ENCODE results near the gene ACTL9. TPM values are rescaled to one million over a fixed set of nuclear protein-coding genes. Genes with fewer than 3 reads are reported as not detected.

ACTL9 gene
- total RNA-seq, 1 donor from 2014 or later, result not detected

DNA sequence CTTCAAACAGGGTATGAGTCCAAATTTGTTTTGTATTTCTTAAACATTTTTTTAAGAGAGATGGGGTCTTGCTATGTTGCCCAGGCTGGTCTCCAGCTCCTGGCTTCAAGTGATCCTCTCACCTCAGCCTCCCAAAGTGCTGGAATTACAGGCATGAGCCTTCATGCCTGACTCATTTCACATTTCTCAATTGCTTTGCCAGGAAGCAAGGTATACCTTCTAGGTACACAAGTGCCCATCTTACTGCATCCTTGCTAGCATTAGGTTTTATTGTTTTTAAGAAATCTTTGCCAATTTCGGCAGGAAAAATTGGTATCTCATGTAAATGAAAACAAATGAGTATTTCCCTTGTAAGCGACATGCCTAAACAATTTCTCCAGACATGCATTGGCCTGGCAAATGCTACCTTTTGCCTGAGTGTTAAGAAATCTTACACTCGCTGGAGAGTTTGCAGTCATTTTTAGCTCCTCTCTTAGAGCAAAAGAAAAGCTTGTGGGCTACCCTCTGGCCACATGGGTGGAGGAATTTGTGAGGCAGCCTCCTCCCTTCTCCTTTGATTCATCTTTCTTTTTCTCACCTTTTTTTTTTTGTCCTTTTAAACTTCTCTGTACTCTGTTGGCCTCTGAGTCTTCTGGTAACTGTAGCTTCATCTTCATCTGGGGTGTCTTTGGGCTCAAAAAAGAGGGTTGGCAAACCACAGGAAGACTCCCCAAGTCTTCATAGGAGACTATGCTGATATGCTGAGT, 33.0 kb downstream of the ACTL9 start:
- Mint-ChIP-seq H3K4me1 (no peaks in the 10 kb centered on the region), H3K36me3 (no peaks in the 10 kb centered on the region), H3K27ac (no peak overlapping the region), H3K27me3 (ENCODE audit: insufficient read depth, low read depth) (peaks cover 11% of the 10 kb centered on the region), H3K9me3 (no peaks in the 10 kb centered on the region), H3K4me3 (no peak overlapping the region)
- Histone ChIP-seq H3K9ac (no peak overlapping the region), H3K4me1 (no peaks in the 10 kb centered on the region), H3K79me2 (ENCODE audit: low read depth) (no peaks in the 10 kb centered on the region), H3K27ac (no peak overlapping the region), H2AFZ (replicated peaks) (no peak overlapping the region), H3K36me3 (no peaks in the 10 kb centered on the region), H3F3A (ENCODE audit: low read depth) (no peaks in the 10 kb centered on the region), H4K20me1 (ENCODE audit: low read depth) (no peaks in the 10 kb centered on the region), H3K4me2 (no peak overlapping the region), H3K4me3 (no peak overlapping the region), H3K27me3 (no peaks in the 10 kb centered on the region), H3K9me3 (ENCODE audit: low read depth) (no peaks in the 10 kb centered on the region)
- no peak for DNase-seq (ENCODE audit: low spot score)
- TF ChIP-seq EZH2 (IDR thresholded peaks at IDR 0.05) (no peak), CTCF (IDR thresholded peaks at IDR 0.05) (no peak), EZH2phosphoT487 (IDR thresholded peaks at IDR 0.05) (no peak)

DNA sequence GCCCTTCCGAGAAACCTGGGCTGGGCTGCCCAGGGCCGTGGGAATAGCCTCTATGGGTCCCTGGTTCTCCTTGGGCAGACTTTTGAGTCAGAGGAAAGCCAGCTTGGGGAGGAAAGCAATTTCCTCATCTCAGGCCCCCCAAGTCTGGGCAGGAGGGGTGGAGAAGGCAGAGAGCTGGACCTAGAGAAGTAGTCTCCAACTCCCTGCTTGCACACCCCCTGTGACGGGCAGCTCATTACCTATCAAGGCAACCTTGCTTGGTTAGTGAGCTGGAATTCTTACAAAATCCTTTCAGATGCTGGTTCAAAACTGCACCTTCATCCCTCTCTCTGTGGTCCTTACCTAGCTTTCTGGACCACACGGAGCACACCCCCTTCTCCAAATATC, 33.9 kb downstream of the ACTL9 start:
- Histone ChIP-seq H2AFZ (replicated peaks) (no peak overlapping the region), H3K27ac (no peak overlapping the region), H3K79me2 (ENCODE audit: low read depth) (no peaks in the 10 kb centered on the region), H3K9me3 (ENCODE audit: low read depth) (no peaks in the 10 kb centered on the region), H3K4me3 (no peak overlapping the region), H3K36me3 (no peaks in the 10 kb centered on the region), H3K27me3 (no peaks in the 10 kb centered on the region), H4K20me1 (ENCODE audit: low read depth) (no peaks in the 10 kb centered on the region), H3K4me1 (no peaks in the 10 kb centered on the region), H3K9ac (no peak overlapping the region), H3K4me2 (no peak overlapping the region), H3F3A (ENCODE audit: low read depth) (no peaks in the 10 kb centered on the region)
- no peak for TF ChIP-seq CTCF (IDR thresholded peaks at IDR 0.05)
- TF ChIP-seq EZH2phosphoT487 (IDR thresholded peaks at IDR 0.05), result no peak
- no peak for TF ChIP-seq EZH2 (IDR thresholded peaks at IDR 0.05)
- H3K4me3 Mint-ChIP-seq, result no peak overlapping the region
- H3K36me3 Mint-ChIP-seq, result no peaks in the 10 kb centered on the region
- H3K4me1 Mint-ChIP-seq, result no peaks in the 10 kb centered on the region
- H3K9me3 Mint-ChIP-seq, result no peaks in the 10 kb centered on the region
- DNase-seq (ENCODE audit: low spot score), result no peak
- H3K27me3 Mint-ChIP-seq (ENCODE audit: insufficient read depth, low read depth), result peaks cover 11% of the 10 kb centered on the region
- H3K27ac Mint-ChIP-seq, result no peak overlapping the region

- Histone ChIP-seq H3K36me3 (no peaks in the 10 kb centered on the region), H3K9ac (no peak overlapping the region), H3K4me3 (no peak overlapping the region), H4K20me1 (ENCODE audit: low read depth) (no peaks in the 10 kb centered on the region), H3F3A (ENCODE audit: low read depth) (no peaks in the 10 kb centered on the region), H3K4me2 (no peak overlapping the region), H3K4me1 (no peaks in the 10 kb centered on the region), H3K79me2 (ENCODE audit: low read depth) (no peaks in the 10 kb centered on the region), H3K27ac (no peak overlapping the region), H3K9me3 (ENCODE audit: low read depth) (no peaks in the 10 kb centered on the region), H2AFZ (replicated peaks) (no peak overlapping the region), H3K27me3 (no peaks in the 10 kb centered on the region)
- no peaks in the 10 kb centered on the region for H3K4me1 Mint-ChIP-seq
- TF ChIP-seq EZH2phosphoT487 (IDR thresholded peaks at IDR 0.05) (no peak), CTCF (IDR thresholded peaks at IDR 0.05) (no peak), EZH2 (IDR thresholded peaks at IDR 0.05) (no peak)
- H3K27ac Mint-ChIP-seq, result no peak overlapping the region
- DNase-seq (ENCODE audit: low spot score), result no peak
- no peaks in the 10 kb centered on the region for H3K9me3 Mint-ChIP-seq
- H3K36me3 Mint-ChIP-seq, result no peaks in the 10 kb centered on the region
- peaks cover 8% of the 10 kb centered on the region for H3K27me3 Mint-ChIP-seq (ENCODE audit: insufficient read depth, low read depth)
- H3K4me3 Mint-ChIP-seq, result no peak overlapping the region
Measured at GRCh38 chr19:8663920-8664670, 34.5 kb downstream of the ACTL9 start.

Measured in neural progenitor cell (in vitro differentiated cells).